Neural progenitor cell (in vitro differentiated cells): ENCODE results near the gene PRKRIP1. TPM values are rescaled to one million over a fixed set of nuclear protein-coding genes. Genes with fewer than 3 reads are reported as not detected.
A peak's percentile ranks its signal among the peaks of the same experiment; 100 is the strongest.

Source experiments
- DNase-seq: peaks from one replicate; pipeline ENCODE4 v3.0.0-alpha.2; 2016; ENCODE audit warnings: low spot score
- H2AFZ ChIP-seq: fragments of 200-600 bp; sonication (generic); replicated peaks from 2 replicates; pipeline ENCODE4 v1.6.1; 2016; ENCODE audit warnings: antibody characterized with exemption
- H3F3A ChIP-seq: fragments of 200-600 bp; sonication (generic); 2 replicates; pipeline ENCODE4 v1.6.1; 2016; ENCODE audit warnings: antibody characterized with exemption, low read depth
- H3K27ac ChIP-seq: fragments of 200-600 bp; sonication (generic); 2 replicates; pipeline ENCODE4 v1.5.1; 2016; ENCODE audit warnings: mild to moderate bottlenecking
- H3K27me3 ChIP-seq: fragments of 200-600 bp; sonication (generic); 2 replicates; pipeline ENCODE4 v1.6.1; 2016; ENCODE audit warnings: mild to moderate bottlenecking, moderate library complexity
- H3K36me3 ChIP-seq: fragments of 200-600 bp; sonication (generic); 2 replicates; pipeline ENCODE4 v1.5.1; 2016
- H3K4me1 ChIP-seq: fragments of 200-600 bp; sonication (generic); 2 replicates; pipeline ENCODE4 v1.6.1; 2016; ENCODE audit warnings: mixed run types
- H3K4me2 ChIP-seq: fragments of 200-600 bp; sonication (generic); 2 replicates; pipeline ENCODE4 v1.6.1; 2016
- H3K4me3 ChIP-seq: fragments of 200-600 bp; sonication (generic); 2 replicates; pipeline ENCODE4 v1.5.1; 2016
- H3K79me2 ChIP-seq: fragments of 200-600 bp; sonication (generic); 2 replicates; pipeline ENCODE4 v1.6.1; 2016; ENCODE audit warnings: low read depth
- H3K9ac ChIP-seq: fragments of 200-600 bp; sonication (generic); 2 replicates; pipeline ENCODE4 v1.6.1; 2016
- H3K9me3 ChIP-seq: fragments of 200-600 bp; sonication (generic); 2 replicates; pipeline ENCODE4 v1.5.1; 2016; ENCODE audit warnings: low read depth
- H4K20me1 ChIP-seq: fragments of 200-600 bp; sonication (generic); 2 replicates; pipeline ENCODE4 v1.6.1; 2016; ENCODE audit warnings: low read depth
- H3K27ac Mint-ChIP-seq: 3 replicates; pipeline ENCODE4 v1.8.0; 2021; ENCODE audit warnings: mixed read lengths
- H3K27me3 Mint-ChIP-seq: 2 replicates; pipeline ENCODE4 v1.8.0; 2022; ENCODE audit warnings: low read depth, mild to moderate bottlenecking, inconsistent platforms, moderate library complexity, mixed read lengths; ENCODE audit not compliant: insufficient read depth
- H3K36me3 Mint-ChIP-seq: 3 replicates; pipeline ENCODE4 v1.8.0; 2021; ENCODE audit warnings: mixed read lengths
- H3K4me1 Mint-ChIP-seq: 3 replicates; pipeline ENCODE4 v1.8.0; 2021; ENCODE audit warnings: mixed read lengths
- H3K4me3 Mint-ChIP-seq: 3 replicates; pipeline ENCODE4 v1.8.0; 2021; ENCODE audit warnings: mild to moderate bottlenecking, moderate library complexity, mixed read lengths
- H3K9me3 Mint-ChIP-seq: 3 replicates; pipeline ENCODE4 v1.8.0; 2020; ENCODE audit warnings: mixed read lengths
- EZH2 ChIP-seq: fragments of 200-600 bp; sonication (generic); IDR thresholded peaks from 2 replicates; pipeline ENCODE4 v1.6.1; 2017; ENCODE audit warnings: antibody characterized with exemption, mild to moderate bottlenecking, moderate library complexity
- EZH2phosphoT487 ChIP-seq: fragments of 200-600 bp; sonication (generic); IDR thresholded peaks from 2 replicates; pipeline ENCODE4 v1.6.1; 2017; ENCODE audit warnings: antibody characterized with exemption
- total RNA-seq: library from RNA; depleted of rRNA; stranded (reverse); fragments of >200 nt; gene quantifications from 2 replicates; pipeline ENCODE4 v1.2.3, GENCODE V29; 2015; ENCODE audit warnings: low replicate concordance
- TF ChIP-seq, protein P1 (sequence below): fragments of 200-600 bp; sonication (generic); IDR thresholded peaks from 2 replicates; pipeline ENCODE4 v1.5.1; 2017; ENCODE audit warnings: antibody characterized with exemption, mild to moderate bottlenecking

The PRKRIP1 gene
- total RNA-seq, 1 donor from 2014 or later = 29.1 TPM

GRCh38 chr7:102427019-102427405, 30.8 kb downstream of the PRKRIP1 start:
- Histone ChIP-seq H3K79me2 (no peaks in the 10 kb centered on the region), H3K4me2 (no peak overlapping the region), H4K20me1 (peaks cover 11% of the 10 kb centered on the region), H3F3A (peaks cover 8% of the 10 kb centered on the region), H3K4me1 (no peaks in the 10 kb centered on the region), H3K9me3 (no peaks in the 10 kb centered on the region), H3K4me3 (no peak overlapping the region), H3K36me3 (no peaks in the 10 kb centered on the region), H2AFZ (no peak overlapping the region), H3K27ac (no peak overlapping the region), H3K27me3 (no peaks in the 10 kb centered on the region), H3K9ac (no peak overlapping the region)
- Mint-ChIP-seq H3K4me1 (peaks cover 21% of the 10 kb centered on the region), H3K36me3 (peaks cover 14% of the 10 kb centered on the region), H3K9me3 (no peaks in the 10 kb centered on the region), H3K4me3 (no peak overlapping the region), H3K27me3 (peaks cover 7% of the 10 kb centered on the region), H3K27ac (no peak overlapping the region)
- TF ChIP-seq EZH2phosphoT487 (no peak), EZH2 (no peak)
- TF ChIP-seq, protein P1, sequence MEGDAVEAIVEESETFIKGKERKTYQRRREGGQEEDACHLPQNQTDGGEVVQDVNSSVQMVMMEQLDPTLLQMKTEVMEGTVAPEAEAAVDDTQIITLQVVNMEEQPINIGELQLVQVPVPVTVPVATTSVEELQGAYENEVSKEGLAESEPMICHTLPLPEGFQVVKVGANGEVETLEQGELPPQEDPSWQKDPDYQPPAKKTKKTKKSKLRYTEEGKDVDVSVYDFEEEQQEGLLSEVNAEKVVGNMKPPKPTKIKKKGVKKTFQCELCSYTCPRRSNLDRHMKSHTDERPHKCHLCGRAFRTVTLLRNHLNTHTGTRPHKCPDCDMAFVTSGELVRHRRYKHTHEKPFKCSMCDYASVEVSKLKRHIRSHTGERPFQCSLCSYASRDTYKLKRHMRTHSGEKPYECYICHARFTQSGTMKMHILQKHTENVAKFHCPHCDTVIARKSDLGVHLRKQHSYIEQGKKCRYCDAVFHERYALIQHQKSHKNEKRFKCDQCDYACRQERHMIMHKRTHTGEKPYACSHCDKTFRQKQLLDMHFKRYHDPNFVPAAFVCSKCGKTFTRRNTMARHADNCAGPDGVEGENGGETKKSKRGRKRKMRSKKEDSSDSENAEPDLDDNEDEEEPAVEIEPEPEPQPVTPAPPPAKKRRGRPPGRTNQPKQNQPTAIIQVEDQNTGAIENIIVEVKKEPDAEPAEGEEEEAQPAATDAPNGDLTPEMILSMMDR = no peak
- no peak for DNase-seq

- no peak overlapping the region for H3K4me3 Mint-ChIP-seq
- Histone ChIP-seq H3K4me3 (no peak overlapping the region), H3K27me3 (no peaks in the 10 kb centered on the region), H3K4me1 (peaks cover 4% of the 10 kb centered on the region), H2AFZ (no peak overlapping the region), H4K20me1 (peaks cover under 1% of the 10 kb centered on the region), H3K9ac (no peak overlapping the region), H3K4me2 (no peak overlapping the region), H3K27ac (no peak overlapping the region), H3F3A (peaks cover 19% of the 10 kb centered on the region), H3K79me2 (peaks cover 4% of the 10 kb centered on the region), H3K9me3 (no peaks in the 10 kb centered on the region), H3K36me3 (no peaks in the 10 kb centered on the region)
- peaks cover 22% of the 10 kb centered on the region for H3K4me1 Mint-ChIP-seq
- H3K9me3 Mint-ChIP-seq = no peaks in the 10 kb centered on the region
- no peak for TF ChIP-seq EZH2
- TF ChIP-seq EZH2phosphoT487 = no peak
- TF ChIP-seq, protein P1 = no peak
- peaks cover 6% of the 10 kb centered on the region for H3K27me3 Mint-ChIP-seq
- DNase-seq = no peak
- H3K27ac Mint-ChIP-seq = no peak overlapping the region
- H3K36me3 Mint-ChIP-seq = peaks cover 12% of the 10 kb centered on the region
These were observed 33.2 kb downstream of the PRKRIP1 start for GRCh38 chr7:102429141-102429899.

GRCh38 chr7:102431617-102432298, 35.6 kb downstream of the PRKRIP1 start:
- Histone ChIP-seq H3K36me3 (no peaks in the 10 kb centered on the region), H3K4me2 (no peak overlapping the region), H3K9me3 (no peaks in the 10 kb centered on the region), H3K4me3 (no peak overlapping the region), H3K4me1 (peaks cover 5% of the 10 kb centered on the region), H3F3A (peaks cover 19% of the 10 kb centered on the region), H2AFZ (no peak overlapping the region), H3K79me2 (peaks cover 8% of the 10 kb centered on the region), H3K9ac (no peak overlapping the region), H3K27ac (no peak overlapping the region), H4K20me1 (no peaks in the 10 kb centered on the region), H3K27me3 (no peaks in the 10 kb centered on the region)
- Mint-ChIP-seq H3K4me1 (peaks cover 21% of the 10 kb centered on the region), H3K27ac (peak overlapping the region; percentile 60), H3K4me3 (peak overlapping the region; percentile 88), H3K36me3 (peaks cover 9% of the 10 kb centered on the region), H3K27me3 (peaks cover 9% of the 10 kb centered on the region), H3K9me3 (no peaks in the 10 kb centered on the region)
- TF ChIP-seq EZH2phosphoT487 (no peak), EZH2 (no peak)
- TF ChIP-seq, protein P1 = no peak
- DNase-seq = no peak
